Stomach (tissue), 4 donors: Measurements from ENCODE around the gene NBPF9.
"Not testable (repeated sequence)": the region's sequence is repeated elsewhere in the genome, so short reads cannot be mapped to it uniquely, and the experiment has no call there.

Experiments used
- CTCF ChIP-seq, 7 experiments: fragments of 450-650 bp in 4 of 7; fragments of 200-600 bp in 3 of 7; sonication (generic) in 3 of 7; IDR thresholded peaks; one replicate each; pipeline ENCODE4 v1.5.1; 2016 to 2019; ENCODE audit warnings: antibody characterized with exemption in 7 of 7, control low read depth in 2 of 7, mild to moderate bottlenecking in 1 of 7
- POLR2AphosphoS5 ChIP-seq, 3 donors: sonication (generic); formaldehyde crosslinking; IDR thresholded peaks; one replicate each; pipeline ENCODE4 v1.6.1; 2016; ENCODE audit warnings: antibody characterized with exemption in 3 of 3

GRCh38 chr1:149112828-149113227, 9.5 kb upstream of the NBPF9 start:
- TF ChIP-seq CTCF, POLR2AphosphoS5 (IDR thresholded peaks at IDR 0.05): not testable (repeated sequence)
